Adrenal gland (tissue), 12 donors: Measurements from ENCODE around the gene CNTN2. TPM values are rescaled to one million over a fixed set of nuclear protein-coding genes. Genes with fewer than 3 reads are reported as not detected.

Experiments
- DNase-seq, 7 donors: peaks; one replicate each; pipeline ENCODE4 v3.0.0-alpha.2; 2019 to 2020
- H3K27ac ChIP-seq, 5 donors: fragments of 200-600 bp; sonication (generic) in 4 of 5; 1 replicate in 3 of 5; 2 replicates in 2 of 5; pipeline versions ENCODE4 v1.5.1 to v1.8.0; 2016 to 2020; ENCODE audit warnings: mild to moderate bottlenecking in 1 of 5
- H3K27me3 ChIP-seq: fragments of 200-600 bp; 2 replicates; pipeline ENCODE4 v1.8.0; 2021
- H3K36me3 ChIP-seq, 2 donors: fragments of 200-600 bp; replicated peaks in 1 of 2; 1 replicate in 1 of 2; 2 replicates in 1 of 2; pipeline versions ENCODE4 v1.5.1 to v1.8.0; 2018 to 2022
- H3K4me1 ChIP-seq, 2 donors: fragments of 200-600 bp; replicated peaks in 1 of 2; 1 replicate in 1 of 2; 2 replicates in 1 of 2; pipeline versions ENCODE4 v1.5.1 to v1.8.0; 2018 to 2021
- H3K4me3 ChIP-seq, 4 donors: fragments of 200-600 bp; sonication (generic) in 3 of 4; one replicate each; pipeline ENCODE4 v1.5.1; 2016 to 2018
- H3K9me3 ChIP-seq, 3 donors: fragments of 200-600 bp; sonication (generic) in 1 of 3; replicated peaks in 1 of 3; 1 replicate in 2 of 3; 2 replicates in 1 of 3; pipeline versions ENCODE4 v1.5.1 to v1.8.0; 2016 to 2021
- POLR2A ChIP-seq, 2 donors: fragments of 450-650 bp; IDR thresholded peaks; one replicate each; pipeline ENCODE4 v1.6.1; 2017; ENCODE audit warnings: antibody characterized with exemption in 2 of 2, mild to moderate bottlenecking in 2 of 2, moderate library complexity in 1 of 2
- WGBS, 4 donors: extraction: QIAGEN DNeasy Blood & Tissue Kit in 2 of 4; methylation state at CpG; one replicate each; pipeline versions ENCODE4 v1.1.5 to v1.1.7; 2013 to 2017; 5-methylcytosine and 5-hydroxymethylcytosine counted together
- intact Hi-C, 2 donors: fragments of 100-400 bp; cut with DNase I; formaldehyde crosslinking; loops; one replicate each; pipeline versions ENCODE4 v1.14.1 to v1.15.0; 2022 to 2023
- polyA plus RNA-seq, 3 donors: library from polyadenylated mRNA; stranded (reverse); fragments of 200-250 nt in 2 of 3; fragments of 350-450 nt in 1 of 3; fragmentation: Illumina TruSeq in 1 of 3; extraction: RNeasy Lipid Tissue Mini Kit (QIAGEN cat#74804) in 1 of 3; gene quantifications; one replicate each; pipeline ENCODE4 v1.2.3, GENCODE V29; 2013 to 2014
- total RNA-seq, 9 donors: library from RNA; depleted of rRNA in 4 of 9; stranded (reverse); fragments of >200 nt in 4 of 9; fragments of 120-200 nt in 1 of 9; fragmentation: NEBNext Ultra II Directional in 1 of 9; extraction: Animal tissue kit (Norgen Biotek cat#: 25700) in 1 of 9; gene quantifications; one replicate each; pipeline versions ENCODE4 v1.1.0 to v1.2.4, GENCODE V29; 2013 to 2023
- TF ChIP-seq, protein P1 (sequence below), 6 experiments: fragments of 450-650 bp in 4 of 6; fragments of 200-600 bp in 2 of 6; sonication (generic) in 1 of 6; IDR thresholded peaks; 1 replicate in 5 of 6; 2 replicates in 1 of 6; pipeline versions ENCODE4 v1.5.1 to v1.8.0; 2016 to 2021; ENCODE audit warnings: antibody characterized with exemption in 6 of 6, mild to moderate bottlenecking in 2 of 6, moderate library complexity in 1 of 6
- donor health status: healthy with polysubstance abuse.
- donor health status: Bipolar disorder and iron deficiency.
- donor health status: DM: yes; HTN: yes; CAD: no.
- donor health status: DM: no; HTN: no; CAD: no.
- donor health status: DM: no; HTN: no; CAD: no.
- donor health status: DM: yes; HTN: yes; CAD: no.

Gene CNTN2
- total and polyA plus RNA-seq, 12 donors: 0.08 to 3.2 (median 0.45) TPM; not detected in 1

DNA sequence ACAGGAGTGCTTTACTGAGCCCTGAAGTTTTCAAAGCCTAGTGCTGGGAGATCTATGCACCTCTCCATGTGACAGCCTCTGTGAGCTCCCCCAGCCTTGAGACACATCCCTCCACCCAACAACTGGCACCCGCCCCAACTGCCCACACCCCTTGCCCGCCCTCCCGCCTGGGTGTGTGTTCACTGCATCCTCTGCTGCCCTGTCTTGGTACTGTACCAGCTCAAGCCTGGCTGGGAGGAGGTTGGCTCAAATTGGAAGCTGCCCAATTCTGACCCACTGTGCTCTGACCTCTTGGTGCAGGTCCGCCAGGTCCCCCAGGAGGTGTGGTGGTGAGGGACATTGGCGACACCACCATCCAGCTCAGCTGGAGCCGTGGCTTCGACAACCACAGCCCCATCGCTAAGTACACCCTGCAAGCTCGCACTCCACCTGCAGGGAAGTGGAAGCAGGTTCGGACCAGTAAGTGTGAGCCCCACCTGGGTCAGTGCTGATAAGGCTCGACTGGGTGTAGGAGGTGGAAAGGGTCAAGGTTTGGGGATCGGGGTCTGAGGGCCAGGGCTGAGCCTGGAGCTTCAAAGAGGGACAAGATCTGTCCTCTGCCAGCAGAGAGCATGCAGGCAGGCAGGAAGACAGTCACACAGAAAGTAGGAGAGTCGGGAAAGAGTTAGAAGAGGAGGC, 23.3 kb downstream of the CNTN2 start:
- TF ChIP-seq POLR2A (IDR thresholded peaks at IDR 0.05): no peak
- TF ChIP-seq, protein P1, sequence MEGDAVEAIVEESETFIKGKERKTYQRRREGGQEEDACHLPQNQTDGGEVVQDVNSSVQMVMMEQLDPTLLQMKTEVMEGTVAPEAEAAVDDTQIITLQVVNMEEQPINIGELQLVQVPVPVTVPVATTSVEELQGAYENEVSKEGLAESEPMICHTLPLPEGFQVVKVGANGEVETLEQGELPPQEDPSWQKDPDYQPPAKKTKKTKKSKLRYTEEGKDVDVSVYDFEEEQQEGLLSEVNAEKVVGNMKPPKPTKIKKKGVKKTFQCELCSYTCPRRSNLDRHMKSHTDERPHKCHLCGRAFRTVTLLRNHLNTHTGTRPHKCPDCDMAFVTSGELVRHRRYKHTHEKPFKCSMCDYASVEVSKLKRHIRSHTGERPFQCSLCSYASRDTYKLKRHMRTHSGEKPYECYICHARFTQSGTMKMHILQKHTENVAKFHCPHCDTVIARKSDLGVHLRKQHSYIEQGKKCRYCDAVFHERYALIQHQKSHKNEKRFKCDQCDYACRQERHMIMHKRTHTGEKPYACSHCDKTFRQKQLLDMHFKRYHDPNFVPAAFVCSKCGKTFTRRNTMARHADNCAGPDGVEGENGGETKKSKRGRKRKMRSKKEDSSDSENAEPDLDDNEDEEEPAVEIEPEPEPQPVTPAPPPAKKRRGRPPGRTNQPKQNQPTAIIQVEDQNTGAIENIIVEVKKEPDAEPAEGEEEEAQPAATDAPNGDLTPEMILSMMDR (IDR thresholded peaks at IDR 0.05): peak in 2 of 6 experiments; percentile 11 to 29
- no peaks in the 10 kb centered on the region for H3K27me3 ChIP-seq
- peak in 2 of 7 donors; percentile 57 to 63 for DNase-seq
- intact Hi-C loops: no loop called here
- no peaks in the 10 kb centered on the region for H3K4me1 ChIP-seq
- H3K36me3 ChIP-seq: no peaks in the 10 kb centered on the region
- no peak overlapping the region for H3K4me3 ChIP-seq
- WGBS, 4 donors: 51 to 72% (median 61%) methylated on average over 9 to 13 of the region's 13 CpGs
- H3K9me3 ChIP-seq: no peaks in the 10 kb centered on the region
- no peak overlapping the region for H3K27ac ChIP-seq

DNA sequence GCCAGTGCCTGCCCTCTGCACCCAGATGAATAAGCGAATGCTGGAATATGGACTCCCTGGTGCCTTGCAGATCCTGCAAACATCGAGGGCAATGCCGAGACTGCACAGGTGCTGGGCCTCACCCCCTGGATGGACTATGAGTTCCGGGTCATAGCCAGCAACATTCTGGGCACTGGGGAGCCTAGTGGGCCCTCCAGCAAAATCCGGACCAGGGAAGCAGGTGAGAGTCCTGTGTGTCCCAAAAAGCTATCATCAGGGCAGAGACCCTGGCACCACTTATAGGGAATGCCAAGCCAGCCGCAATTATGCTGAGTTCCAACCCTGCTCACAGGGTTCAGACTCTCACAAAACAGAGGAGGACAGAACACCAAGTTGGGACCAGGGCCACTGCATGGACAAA, 24.0 kb downstream of the CNTN2 start:
- H3K4me1 ChIP-seq: no peaks in the 10 kb centered on the region
- no peak for DNase-seq
- H3K27me3 ChIP-seq: no peaks in the 10 kb centered on the region
- TF ChIP-seq, protein P1 (IDR thresholded peaks at IDR 0.05): no peak
- no peak for TF ChIP-seq POLR2A (IDR thresholded peaks at IDR 0.05)
- H3K36me3 ChIP-seq: no peaks in the 10 kb centered on the region
- no peak overlapping the region for H3K27ac ChIP-seq
- intact Hi-C loops: no loop called here
- 75 to 95% (median 91%) methylated on average over 6 of the region's 6 CpGs for WGBS, 4 donors
- H3K4me3 ChIP-seq: no peak overlapping the region
- no peaks in the 10 kb centered on the region for H3K9me3 ChIP-seq

DNA sequence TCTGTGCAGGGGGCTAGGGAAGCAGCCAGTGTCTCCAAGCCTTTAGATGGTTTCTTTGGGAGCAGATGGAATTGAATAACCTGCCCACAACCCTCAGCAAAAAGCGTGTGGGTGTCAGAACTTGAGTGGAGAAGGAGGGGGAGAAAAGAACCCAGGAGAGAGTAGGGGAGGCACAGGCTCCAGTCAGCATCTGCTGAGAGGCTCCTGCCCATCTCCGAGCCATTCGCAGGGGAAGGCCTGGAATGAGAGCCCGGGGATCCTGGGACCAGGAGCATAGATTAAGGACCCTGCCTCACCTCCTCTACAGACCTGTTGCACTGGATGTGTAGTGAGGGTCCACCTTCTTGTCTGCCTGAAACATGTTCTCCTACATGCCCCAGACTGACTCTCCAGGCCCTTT, 25.0 kb downstream of the CNTN2 start:
- Histone ChIP-seq H3K36me3 (no peaks in the 10 kb centered on the region), H3K4me3 (no peak overlapping the region), H3K27ac (no peak overlapping the region), H3K27me3 (no peaks in the 10 kb centered on the region), H3K9me3 (no peaks in the 10 kb centered on the region), H3K4me1 (no peaks in the 10 kb centered on the region)
- no peak for DNase-seq
- 62 to 92% (median 87%) methylated on average over 4 of the region's 4 CpGs for WGBS, 4 donors
- intact Hi-C loops: no loop called here
- TF ChIP-seq, protein P1 (IDR thresholded peaks at IDR 0.05): no peak
- no peak for TF ChIP-seq POLR2A (IDR thresholded peaks at IDR 0.05)

DNA sequence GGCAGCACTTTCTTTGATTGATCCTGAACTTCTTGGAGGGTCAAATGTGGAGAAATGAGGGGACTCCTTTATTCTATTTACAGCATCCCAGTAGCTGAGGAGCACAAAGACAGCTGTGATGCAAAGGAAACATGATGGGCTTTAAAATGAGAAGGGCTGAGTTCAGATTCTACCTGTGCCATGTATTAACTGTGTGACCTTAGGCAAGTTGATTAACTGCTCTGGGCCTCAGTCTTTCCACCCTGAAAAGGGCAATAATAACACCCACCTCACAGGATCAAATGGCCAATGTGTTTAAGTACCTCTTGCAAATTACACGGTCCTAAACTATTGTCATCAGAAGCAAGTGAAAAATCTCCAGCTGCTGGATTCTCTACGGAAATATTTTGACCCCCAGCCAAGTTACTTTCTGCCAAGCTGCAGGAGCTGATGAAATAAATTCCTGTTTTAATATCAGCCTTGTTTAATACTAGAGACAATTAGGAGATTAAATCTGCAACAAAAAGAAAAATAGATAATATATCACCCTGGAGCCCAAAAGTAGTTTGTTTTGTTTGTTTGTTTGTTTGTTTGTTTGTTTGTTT, 25.5 kb downstream of the CNTN2 start:
- intact Hi-C loops: no loop called here
- H3K27me3 ChIP-seq: no peaks in the 10 kb centered on the region
- WGBS, 4 donors: 12 to 28% (median 26%) methylated on average over 2 of the region's 2 CpGs
- no peaks in the 10 kb centered on the region for H3K36me3 ChIP-seq
- no peaks in the 10 kb centered on the region for H3K4me1 ChIP-seq
- peak in 2 of 7 donors; percentile 23 to 40 for DNase-seq
- H3K27ac ChIP-seq: no peak overlapping the region
- no peak overlapping the region for H3K4me3 ChIP-seq
- no peak for TF ChIP-seq POLR2A (IDR thresholded peaks at IDR 0.05)
- H3K9me3 ChIP-seq: no peaks in the 10 kb centered on the region
